HG03060 (cell line): Measurements from ENCODE around the gene AFF3.
"Not testable (repeated sequence)": the region's sequence is repeated elsewhere in the genome, so short reads cannot be mapped to it uniquely, and the experiment has no call there.

ENCODE experiments used
- ATAC-seq: cut with Tn5 transposase; IDR thresholded peaks from one replicate; pipeline ENCODE4 v1.9.1; 2021; ENCODE audit warnings: low read depth, moderate number of reproducible peaks; ENCODE audit not compliant: unreplicated experiment

The AFF3 gene

DNA sequence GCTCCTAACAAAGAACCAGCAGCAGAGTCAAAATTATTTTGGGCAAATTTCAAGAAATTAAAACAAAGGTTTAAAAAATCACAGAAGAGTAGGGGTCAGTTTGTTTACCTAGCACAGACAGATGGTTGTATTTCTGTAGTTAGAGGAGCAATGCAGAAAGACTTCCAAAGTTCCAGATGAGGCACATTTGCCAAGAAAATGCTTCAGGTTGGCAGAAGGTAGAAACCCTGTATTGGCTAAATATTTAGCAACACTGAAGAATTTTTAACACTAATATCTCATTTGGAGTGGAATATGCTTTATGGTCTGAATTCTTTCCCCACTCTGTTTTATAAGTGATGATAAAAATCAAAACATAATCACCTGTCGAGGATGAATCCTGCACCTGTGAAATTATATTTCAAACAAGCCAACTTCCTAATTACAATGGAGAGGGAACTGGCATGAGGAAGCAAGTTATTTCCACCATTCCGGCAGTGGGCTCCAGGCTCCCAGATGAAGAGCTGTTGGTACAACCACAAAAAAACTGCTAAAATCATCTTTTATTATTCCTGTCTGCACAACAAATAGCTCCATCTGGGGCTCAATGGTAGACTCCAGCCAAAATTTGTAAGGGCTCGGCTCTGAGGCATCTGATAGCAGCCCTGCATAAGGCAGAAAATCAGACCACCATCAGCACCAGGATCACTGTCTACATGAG is 366.0 kb downstream of the AFF3 start:
- no peak for ATAC-seq

DNA sequence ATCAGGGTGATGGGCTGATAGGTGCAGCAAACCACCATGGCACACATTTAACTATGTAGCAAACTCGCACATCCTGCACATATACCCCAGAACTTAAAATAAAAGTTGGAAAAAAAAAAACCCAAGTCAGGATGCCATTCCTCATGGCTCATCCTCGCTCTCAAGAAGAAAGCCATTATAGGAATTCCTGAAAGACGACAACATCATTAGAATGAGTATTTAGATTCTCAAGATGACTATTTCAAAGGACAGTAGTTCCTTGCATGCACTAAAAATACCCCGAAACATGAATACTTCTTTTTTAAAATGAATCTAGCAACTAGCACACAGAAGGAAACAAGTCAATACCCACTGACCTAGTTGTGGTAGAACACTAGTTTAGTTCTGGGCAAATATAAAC is 366.8 kb downstream of the AFF3 start:
- ATAC-seq: no peak

DNA sequence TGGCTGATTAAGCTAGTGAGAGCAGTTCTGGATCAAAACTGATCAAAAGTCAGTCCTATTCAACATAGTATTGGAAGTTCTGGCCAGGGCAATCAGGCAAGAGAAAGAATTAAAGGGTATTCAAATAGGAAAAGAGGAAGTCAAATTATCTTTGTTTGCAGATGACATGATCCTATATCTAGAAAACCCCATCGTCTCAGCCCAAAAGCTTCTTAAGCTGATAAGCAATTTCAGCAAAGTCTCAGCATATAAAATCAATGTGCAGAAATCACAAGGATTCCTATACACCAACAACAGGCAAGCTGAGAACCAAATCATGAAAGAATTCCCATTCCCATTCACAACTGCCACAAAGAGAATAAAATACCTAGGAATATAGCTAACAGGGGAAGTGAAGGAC is 368.7 kb downstream of the AFF3 start:
- not testable (repeated sequence) for ATAC-seq

DNA sequence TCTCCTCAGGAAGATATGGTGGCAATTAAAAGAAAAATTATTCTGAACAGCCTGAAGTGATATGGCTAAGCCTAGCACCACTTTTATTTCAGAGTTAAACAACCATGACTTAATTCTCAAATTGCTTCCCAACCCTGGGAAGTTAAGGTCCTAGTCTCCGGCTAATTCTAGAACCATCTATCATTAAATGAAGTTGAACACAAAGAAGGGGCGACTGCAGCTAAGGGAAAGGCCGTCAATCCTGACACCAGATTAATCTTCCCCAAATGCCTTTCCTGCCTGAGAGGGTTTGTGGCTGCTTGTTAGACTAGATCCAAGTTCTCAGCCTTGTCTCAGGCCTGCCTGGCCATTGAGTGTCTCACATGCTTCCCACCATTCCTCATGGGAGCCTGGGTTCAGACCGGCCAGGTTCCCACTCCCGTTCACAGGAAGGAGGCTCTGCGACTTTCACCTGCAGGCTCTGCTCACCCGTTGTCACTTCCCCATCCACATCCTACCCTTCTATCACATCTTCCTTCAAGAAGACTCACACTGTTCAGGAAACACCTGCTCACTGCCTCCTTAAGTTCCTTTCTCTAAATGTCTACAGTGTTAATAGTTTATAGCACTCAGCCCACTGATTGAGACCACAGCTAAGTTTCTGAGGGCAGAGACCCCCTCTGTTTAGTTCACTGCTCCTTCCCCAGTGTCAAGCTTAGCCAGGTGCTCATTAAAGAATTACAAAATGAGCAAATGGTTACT is 369.6 kb downstream of the AFF3 start:
- ATAC-seq: no peak

DNA sequence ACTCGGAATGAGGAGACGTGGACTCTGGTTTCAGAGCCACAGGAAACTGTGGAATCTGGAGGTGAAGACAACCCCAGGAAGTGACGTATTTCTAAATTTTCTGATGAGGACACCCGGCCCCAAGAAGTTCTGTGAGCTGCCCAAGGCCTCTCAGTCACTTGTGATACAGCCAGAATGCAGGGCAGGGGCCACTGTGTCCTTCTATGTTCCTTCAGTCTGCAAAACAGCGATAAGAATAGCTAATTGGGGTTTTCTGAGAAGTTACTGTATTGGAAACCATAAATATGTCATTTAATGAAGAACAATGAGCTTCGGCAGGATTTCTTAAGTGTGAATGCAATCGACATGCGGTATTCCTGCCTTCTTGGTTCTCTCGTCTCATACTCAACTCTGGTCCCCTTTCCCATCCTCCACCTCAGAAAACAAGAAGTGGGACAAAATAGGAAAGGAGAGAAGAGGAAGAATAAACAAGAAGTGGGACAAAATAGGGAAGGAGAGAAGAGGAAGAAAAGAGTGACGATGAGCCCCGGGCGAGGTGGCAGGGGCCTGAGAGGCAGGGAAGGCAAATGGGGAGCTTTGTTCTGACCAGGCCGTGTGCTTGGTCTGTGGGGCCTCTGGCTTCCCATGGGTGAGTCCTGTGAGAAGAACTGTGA is 370.6 kb downstream of the AFF3 start:
- no peak for ATAC-seq

DNA sequence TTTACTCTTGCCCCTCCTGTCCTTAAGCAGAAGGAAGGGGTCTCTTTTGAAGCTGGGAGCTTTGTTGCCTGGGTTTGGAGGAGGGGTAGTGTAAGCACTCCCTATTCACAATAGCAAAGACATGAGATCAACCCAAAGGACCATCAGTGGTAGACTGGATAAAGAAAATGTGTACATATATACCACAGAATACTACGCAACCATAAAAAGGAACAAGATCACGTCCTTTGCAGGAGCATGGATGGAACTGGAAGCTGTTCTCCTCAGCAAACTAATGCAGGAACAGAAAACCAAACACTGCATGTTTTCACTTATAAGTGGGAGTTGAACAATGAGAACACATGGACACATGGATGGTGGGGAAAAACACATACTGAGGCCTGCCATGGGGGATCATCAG is 371.5 kb downstream of the AFF3 start:
- no peak for ATAC-seq

DNA sequence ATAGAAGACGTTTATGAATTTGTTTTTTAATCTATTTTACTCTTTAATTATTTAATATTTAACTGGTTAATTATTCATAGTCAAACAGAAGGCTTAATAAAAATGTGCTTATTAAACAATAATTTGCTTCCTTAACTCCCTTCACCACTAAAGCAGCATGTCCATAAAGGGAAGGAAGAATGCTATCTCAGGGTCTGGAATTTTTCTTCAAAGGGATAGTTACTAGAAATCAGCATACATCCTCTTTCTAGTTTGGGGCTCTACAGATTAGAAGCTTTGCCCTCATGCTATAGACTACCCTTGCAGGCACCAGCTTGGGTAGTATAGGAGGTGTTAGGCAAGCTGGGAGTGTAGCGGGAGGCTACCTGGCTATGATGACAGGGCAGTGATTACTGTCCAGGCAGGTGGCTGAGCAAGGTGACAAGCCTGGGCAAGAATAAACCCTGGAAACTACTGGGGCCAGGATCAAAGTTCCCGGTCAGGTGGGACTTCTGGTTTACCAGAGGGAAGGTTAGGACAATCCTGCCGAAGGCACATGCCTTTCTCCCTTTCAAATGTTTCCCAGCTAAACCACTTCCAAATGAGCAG is 376.6 kb downstream of the AFF3 start:
- no peak for ATAC-seq

DNA sequence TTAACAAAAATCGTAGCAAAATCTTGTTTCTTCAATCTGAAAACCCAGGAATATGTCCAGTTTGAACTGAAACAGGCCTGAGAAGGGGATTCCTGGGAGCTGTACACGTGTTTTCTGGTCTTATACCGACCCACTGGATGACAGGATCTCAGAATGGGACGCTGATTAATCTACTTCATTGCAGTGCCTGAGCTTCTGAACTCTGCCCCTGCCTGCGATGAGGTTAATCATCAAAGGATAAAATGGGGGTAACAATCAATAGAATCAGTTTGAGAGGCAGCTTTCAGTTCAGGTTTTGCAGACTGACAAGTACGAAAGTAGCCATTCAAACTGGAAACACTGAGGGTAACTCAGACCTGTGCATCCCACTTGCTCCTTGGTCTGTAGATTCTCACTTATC is 378.6 kb downstream of the AFF3 start:
- ATAC-seq: no peak

DNA sequence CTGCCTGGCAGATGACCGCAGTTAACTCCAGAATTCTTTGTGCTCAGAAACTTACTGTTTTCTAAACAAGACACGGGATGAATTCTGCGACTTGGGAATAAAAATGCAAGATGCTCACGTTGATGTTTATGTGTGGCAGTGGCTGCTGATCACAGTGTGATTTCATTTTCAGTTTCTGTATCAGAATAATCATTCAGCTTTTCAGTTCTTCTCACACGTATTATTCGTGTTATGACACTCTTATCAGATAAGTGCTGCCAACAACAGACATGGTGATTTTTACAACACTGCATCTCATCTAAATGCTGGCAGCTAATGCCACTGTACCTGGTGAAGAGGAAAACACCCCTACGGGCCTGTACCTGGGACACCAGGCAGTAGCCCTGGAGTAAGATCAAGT is 379.7 kb downstream of the AFF3 start:
- no peak for ATAC-seq

DNA sequence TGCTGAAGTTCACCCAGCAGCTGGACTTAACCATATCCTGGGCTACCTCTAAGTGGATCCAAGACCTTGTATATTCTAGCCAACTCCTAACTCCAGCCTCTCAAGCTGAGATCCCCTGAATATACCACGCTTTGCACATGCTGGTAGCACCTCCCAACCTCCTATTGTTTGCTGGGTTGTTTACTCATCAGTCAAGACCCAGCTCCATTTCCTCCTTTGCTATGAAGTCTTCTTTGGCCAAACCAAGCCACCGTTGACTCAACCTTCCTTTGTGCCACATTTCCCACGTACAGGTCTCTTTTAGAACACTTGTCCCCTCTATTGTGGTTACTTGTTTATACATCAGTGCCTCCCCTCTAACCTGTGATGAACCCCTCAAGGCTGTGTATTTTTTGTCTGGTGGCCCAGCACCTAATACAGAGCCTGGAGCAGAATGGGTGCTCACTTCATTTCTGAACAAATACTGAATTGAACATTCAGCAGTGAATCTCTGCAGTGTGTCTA is 384.7 kb downstream of the AFF3 start:
- ATAC-seq: no peak

DNA sequence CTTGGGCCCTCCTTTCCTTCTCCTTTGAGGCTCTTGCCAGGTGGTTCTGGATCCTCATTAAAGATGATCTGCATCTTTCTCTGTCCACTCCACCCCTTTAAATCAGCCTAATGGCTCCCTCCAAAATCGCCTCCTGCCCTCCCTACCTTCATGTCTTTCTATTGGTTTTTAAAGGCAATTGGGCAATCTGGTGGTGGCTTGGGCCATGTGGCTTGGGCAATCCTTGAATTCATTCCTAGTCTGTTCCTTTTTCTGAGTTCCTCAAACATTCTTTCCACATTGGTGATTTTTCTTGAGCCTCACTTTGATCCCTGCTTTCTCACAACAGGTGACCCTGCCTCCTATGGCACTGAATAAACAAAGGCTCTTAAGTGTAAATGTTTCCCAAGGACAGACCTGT is 386.3 kb downstream of the AFF3 start:
- ATAC-seq: no peak

DNA sequence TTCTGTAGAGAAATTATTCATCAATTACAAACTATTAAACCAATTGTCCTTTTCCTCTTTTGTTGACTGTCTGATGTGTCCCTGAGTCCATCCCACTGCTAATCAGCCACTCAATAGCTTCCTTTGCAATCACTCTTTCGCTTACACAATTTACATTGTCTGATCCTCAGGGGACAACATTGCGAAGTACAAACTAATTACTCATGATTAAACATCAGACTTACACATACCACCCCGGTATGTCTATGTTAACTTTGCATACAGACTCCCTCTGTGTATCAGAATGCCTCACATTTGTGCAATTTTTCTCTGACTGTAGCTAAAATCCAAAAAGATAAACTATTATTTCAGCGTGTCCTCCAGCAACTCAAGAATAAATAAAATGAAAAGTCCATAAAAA is 388.2 kb downstream of the AFF3 start:
- ATAC-seq: no peak

DNA sequence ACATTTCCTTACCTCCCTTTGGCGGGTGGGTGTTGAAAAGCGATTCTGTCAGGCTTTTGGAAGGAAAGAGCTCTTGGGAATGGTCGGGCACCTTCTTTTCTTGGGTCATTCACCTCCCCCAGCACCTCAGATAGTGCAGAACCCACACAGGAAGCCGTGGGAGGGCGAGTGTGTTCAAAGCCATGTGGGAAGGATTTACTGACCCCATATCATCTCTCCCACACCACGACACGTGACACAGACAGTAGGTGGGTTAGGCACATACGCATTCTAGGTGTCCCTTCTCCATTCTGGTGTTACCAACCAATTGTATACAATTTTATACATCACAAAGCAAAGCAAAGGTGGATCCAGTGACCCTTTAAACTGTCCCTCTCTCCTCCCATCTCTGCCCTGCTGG is 388.9 kb downstream of the AFF3 start:
- ATAC-seq: no peak

DNA sequence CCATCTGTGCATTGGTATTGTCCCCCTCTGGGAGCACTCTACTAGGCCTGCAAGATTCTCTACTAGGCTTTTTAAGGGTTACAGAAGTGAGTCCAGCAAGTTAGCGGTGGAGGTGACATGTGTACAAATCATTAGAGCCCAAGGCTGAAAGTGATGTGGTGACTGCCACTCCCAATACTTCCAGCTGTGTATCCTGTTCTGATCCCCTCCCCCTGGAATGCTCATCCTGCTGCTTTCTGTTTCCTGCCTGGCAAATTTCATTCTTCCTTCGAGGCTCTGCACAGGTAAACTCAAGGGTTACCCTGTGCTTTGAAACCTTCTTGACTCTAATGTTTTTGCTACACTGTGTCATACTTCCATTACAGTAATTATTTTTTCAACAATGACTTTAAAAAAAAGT is 394.0 kb downstream of the AFF3 start:
- no peak for ATAC-seq

DNA sequence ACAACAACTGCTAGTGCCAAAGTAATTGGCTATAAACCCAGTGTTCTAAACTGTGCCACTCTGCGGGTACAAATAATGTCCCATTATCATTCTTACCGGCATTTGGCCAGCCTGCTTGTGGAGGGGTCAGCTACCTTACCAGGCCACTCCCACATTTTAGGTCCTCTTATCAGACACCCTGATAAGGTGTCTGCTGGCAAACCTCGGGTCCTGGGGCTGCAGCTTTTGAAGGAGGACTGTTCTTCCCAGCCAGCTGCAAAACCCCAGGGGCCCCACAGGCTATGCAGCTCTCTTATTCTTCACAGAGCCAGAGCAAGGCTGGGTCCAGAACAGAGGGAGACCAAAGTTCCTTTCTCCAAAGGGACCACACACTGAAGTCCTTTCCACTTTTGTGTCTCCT is 394.5 kb downstream of the AFF3 start:
- no peak for ATAC-seq

DNA sequence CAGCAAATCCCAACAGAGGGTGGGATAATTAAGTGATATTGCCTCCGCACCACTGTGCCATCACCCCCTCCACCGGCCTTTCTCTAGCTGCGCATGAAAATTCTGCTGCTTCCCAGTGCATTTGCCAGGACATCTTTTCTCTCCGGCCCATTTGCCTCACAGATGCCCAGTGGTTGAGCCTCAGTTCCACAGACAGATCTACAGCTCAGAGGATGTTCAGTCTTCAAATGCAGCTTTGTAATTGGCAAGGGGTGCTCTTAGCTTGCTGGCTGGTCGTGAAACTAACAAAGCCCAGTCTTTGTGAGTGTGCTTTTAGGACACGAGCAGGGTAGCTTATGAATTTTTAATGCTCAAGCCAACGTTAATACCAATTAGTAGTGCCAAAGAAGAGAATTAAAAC is 399.2 kb downstream of the AFF3 start:
- no peak for ATAC-seq

DNA sequence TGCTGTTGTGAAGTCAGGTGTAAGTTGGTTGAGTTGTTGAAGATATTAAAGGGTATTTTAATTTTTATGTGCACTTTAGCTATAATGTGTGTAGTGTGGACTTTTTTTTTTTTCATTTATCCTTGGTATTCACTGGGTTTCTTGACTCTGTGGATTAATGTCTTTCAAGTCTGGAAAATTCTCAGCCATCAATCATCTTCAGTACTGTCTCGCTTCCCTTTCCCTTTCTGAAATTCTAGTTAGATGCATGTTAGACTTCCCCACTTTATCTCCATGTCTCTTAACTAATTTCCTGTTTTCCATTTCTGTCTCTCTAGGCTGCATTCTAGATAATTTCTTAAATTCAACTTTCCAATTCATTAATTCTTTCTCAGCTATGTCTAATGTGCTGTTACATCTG is 404.9 kb downstream of the AFF3 start:
- no peak for ATAC-seq

DNA sequence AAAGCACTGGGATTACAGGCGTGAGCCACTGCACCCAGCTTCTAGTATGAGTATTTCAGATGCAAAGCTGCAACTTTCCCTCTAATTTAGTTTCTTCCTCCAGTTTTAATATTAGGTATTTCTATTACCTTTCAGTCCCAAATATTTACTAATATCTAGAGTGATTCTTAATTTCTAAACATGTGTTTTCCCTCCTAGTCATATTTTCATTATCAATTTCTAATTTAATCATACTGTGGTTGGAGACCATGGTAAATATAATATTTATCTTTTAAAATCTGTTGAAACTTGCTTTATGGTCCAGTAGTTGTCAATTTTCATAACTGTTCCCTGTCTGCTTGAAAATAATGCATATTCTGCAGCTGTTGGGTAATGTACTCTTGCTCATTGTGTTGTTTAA is 406.6 kb downstream of the AFF3 start:
- ATAC-seq: no peak

DNA sequence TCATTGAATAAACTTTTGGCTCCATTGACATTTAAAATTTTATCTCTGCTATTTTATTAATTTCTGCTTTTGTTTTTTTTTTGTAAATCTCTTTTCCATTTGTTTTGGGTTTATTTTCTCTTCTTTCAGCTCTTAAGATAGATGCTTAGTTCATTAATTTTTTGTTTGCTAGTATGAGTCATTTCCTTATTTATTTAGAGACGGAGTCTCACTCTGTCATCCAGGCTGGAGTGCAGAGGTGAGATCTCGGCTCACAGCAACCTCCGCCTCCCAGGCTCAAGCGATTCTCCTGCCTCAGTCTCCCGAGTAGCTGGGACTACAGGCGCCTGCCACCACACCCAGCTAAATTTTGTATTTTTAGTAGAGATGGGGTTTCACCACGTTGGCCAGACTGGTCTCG is 407.1 kb downstream of the AFF3 start:
- ATAC-seq: not testable (repeated sequence)

DNA sequence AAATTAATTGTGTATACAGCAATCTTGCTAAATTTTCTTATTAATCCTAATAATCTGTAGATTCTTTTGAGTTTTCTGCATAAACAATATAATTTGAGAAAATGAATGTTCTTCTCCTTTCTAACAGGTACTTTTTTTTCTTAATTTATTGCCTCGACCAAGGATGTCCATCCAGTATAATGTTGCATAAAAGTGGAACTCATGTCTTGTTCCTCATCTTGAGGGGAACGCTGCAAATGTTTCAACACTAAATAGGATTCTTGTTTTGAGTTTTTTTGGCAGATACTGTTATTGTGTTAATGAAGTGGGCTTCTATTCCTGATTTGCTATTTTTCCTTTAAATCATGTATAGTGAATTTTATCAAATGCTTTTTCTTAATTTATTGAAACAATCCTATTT is 408.2 kb downstream of the AFF3 start:
- ATAC-seq: no peak
